GM19035 (cell line): ENCODE data around the gene ZNF462.

Experiments
- ATAC-seq: cut with Tn5 transposase; IDR thresholded peaks from one replicate; pipeline ENCODE4 v1.9.1; 2021; ENCODE audit not compliant: unreplicated experiment

The ZNF462 gene

DNA sequence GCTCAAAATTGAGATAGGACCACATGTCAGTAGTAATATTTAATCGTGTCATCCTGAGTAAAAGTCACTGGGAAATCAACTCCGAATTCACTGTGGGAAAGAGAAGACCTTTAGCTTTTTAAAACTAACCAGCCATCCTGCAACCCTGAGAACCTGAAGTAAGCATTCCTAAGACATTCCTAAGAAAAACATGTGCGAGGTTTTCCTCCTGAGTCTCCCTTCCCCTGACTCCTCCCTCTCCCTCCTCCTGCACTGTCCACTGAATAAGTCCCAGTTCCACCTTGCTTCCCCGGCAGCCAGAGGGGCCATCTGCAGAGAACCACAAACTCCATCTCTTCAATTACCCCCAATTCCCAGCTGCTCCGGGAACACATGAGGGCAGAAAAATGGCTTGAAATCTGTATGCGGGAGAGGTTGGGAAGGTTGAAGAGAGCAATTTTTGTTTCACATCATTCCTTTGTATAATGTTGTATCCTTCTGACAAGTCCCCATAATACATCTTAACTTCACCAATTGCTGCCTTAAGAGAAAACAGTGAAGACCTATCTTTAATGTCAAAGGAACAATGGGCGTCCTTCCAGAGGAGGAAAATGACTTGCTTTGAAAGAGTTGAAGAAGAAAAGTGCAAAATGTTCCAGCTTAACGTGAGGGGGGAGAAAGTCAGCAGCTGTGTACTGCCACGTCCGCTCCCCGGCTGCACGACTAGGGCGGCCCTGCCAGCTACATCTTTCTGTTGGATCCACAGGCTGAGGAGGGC lies 186.3 kb downstream of the ZNF462 start:
- no peak for ATAC-seq

DNA sequence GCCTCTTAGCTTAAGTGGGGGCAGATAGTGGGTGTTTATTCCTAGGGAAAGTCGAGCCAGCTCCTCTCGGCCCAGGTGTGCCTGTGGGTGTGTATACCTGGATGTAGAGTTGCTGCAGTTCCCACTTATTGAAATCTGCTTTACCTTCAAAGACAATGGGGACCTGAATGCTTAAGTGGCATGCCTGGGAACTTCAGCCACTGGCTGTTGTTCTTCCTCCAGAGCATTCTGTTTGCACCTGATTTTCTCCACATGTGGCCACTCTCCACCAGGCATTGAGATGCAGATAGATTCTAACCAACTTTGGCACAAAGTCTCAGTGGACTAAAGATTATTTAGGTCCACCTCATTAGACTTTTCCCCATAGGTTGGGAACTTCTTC lies 186.8 kb downstream of the ZNF462 start:
- no peak for ATAC-seq

DNA sequence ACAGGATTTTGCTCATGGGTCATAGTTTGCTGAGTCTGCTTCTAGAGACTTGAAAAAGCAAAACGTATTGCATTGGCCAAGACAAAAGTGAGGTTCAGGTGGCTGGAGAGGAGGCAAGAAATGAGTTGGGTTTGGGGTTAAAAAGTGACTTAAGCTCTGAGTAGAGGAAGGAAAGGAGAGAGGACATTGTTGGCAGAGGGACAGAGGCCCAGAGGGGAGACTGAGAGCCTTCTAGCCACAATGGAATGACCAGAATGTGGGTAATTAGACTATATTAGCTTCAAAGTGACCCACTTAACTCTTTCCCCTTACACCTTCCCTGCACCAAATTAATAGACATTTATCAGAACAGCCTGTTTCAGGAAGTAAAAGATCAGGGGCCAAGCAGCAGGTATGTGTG lies 188.4 kb downstream of the ZNF462 start:
- no peak for ATAC-seq

DNA sequence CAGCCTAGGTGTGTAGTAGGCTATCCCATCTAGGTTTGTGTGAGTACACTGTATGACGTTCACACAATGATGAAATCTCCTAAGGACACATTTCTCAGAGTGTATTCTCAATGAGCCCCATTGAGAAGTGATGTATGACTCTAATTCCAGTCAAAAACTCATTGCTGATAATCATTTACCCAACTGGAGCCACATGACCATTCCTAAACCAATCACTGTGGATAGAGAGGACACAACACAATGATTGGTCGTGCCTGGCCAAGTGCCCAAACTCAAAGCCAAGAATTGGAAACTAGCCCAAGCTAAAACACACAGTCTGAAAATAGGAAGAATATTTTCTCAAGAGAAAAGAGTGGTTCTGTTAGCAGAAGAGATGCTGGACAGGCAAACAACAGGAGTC lies 191.2 kb downstream of the ZNF462 start:
- ATAC-seq = no peak

DNA sequence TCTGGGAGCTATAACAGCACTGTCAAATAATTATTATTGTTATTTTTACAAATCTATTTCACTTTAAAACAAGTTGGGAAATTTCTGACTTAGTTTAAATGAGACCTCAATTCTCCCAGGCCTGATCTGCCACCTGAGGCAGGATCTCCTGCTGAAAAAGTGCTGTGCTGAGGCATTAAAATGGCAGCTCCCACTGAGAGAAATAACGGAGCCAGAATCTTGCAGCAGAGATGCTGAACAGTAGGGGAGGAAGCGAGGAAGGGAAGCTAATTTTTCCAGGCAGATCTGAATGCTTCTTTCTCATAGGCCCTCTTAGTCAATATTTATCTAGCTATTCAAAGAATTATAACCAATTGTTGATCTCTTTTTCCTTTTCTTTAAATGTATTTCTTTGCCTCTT lies 196.3 kb downstream of the ZNF462 start:
- ATAC-seq = no peak

DNA sequence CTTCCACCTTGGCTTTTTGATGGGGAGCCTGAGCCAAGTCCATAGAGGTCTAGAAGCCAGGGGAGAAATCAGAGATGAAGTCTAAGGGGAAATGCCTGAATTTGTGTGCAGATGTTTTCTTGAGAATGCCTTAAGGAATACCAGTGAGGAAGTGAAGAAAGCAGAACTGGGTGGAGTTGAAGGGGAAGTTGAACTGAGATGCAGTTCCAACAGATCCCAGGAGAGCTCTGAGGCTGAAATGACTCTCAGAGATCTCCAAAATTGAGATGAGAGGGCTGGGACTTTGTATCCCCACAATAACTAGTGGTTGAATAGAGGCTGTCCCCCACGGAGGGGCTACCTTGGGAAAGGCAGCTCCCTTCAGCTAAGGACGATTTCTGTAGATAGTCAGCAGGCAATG lies 197.1 kb downstream of the ZNF462 start:
- ATAC-seq = no peak
